ENCODE results near the gene DYNLT2B. TPM values are rescaled to one million over a fixed set of nuclear protein-coding genes. Genes with fewer than 3 reads are reported as not detected.
"Not testable (repeated sequence)": the region's sequence is repeated elsewhere in the genome, so short reads cannot be mapped to it uniquely, and the experiment has no call there.

Gene DYNLT2B
- polyA plus RNA-seq, 1 donor = 11.5 TPM

- DNase-seq = peak; percentile 56
These were observed 5.7 kb upstream of the DYNLT2B start for GRCh38 chr3:196323691-196324090.

- DNase-seq = no peak
These were observed 5.0 kb upstream of the DYNLT2B start for GRCh38 chr3:196323016-196323415.

- DNase-seq = no peak
These were observed 3.1 kb upstream of the DYNLT2B start for GRCh38 chr3:196321162-196321561.

- DNase-seq = no peak
These were observed 2.1 kb upstream of the DYNLT2B start for GRCh38 chr3:196320137-196320536.

GRCh38 chr3:196316799-196317686, 997 bp downstream of the DYNLT2B start:
- not testable (repeated sequence) for DNase-seq

GRCh38 chr3:196315821-196316220, 2.2 kb downstream of the DYNLT2B start:
- no peak for DNase-seq

GRCh38 chr3:196314597-196314996, 3.4 kb downstream of the DYNLT2B start:
- no peak for DNase-seq

- DNase-seq = not testable (repeated sequence)
These were observed 4.0 kb downstream of the DYNLT2B start for GRCh38 chr3:196314086-196314485.

- DNase-seq = not testable (repeated sequence)
These were observed 15.1 kb downstream of the DYNLT2B start for GRCh38 chr3:196302960-196303359.

- not testable (repeated sequence) for DNase-seq
These were observed 15.5 kb downstream of the DYNLT2B start for GRCh38 chr3:196302551-196302950.

GRCh38 chr3:196298521-196298920, 19.5 kb downstream of the DYNLT2B start:
- DNase-seq = peak; percentile 8

GRCh38 chr3:196292286-196292923, 25.6 kb downstream of the DYNLT2B start:
- no peak for DNase-seq

GRCh38 chr3:196288141-196288460, 29.9 kb downstream of the DYNLT2B start:
- DNase-seq = peak; percentile 59

GRCh38 chr3:196287440-196288140, 30.4 kb downstream of the DYNLT2B start, which contains the start of gene PCYT1A:
PCYT1A (minus strand) TSS chr3:196287726; CDS start chr3:196270531, 17,195 bp downstream.
- DNase-seq = peak; percentile 95

GRCh38 chr3:196287090-196287439, 31.0 kb downstream of the DYNLT2B start:
- no peak for DNase-seq

- no peak for DNase-seq
These were observed 33.6 kb downstream of the DYNLT2B start for GRCh38 chr3:196284396-196284795.

- no peak for DNase-seq
These were observed 36.1 kb downstream of the DYNLT2B start for GRCh38 chr3:196281962-196282361.

- no peak for DNase-seq
These were observed 37.2 kb downstream of the DYNLT2B start for GRCh38 chr3:196280689-196281440.

GRCh38 chr3:196275126-196275525, 42.9 kb downstream of the DYNLT2B start:
- no peak for DNase-seq

- DNase-seq = no peak
These were observed 43.5 kb downstream of the DYNLT2B start for GRCh38 chr3:196274585-196274984.

GRCh38 chr3:196273655-196274054, 44.4 kb downstream of the DYNLT2B start:
- DNase-seq = no peak

GRCh38 chr3:196272826-196273225, 45.2 kb downstream of the DYNLT2B start:
- DNase-seq = no peak

- no peak for DNase-seq
These were observed 47.5 kb downstream of the DYNLT2B start for GRCh38 chr3:196270499-196270898.
